ENCODE measurements around the gene SLC6A19. TPM values are rescaled to one million over a fixed set of nuclear protein-coding genes. Genes with fewer than 3 reads are reported as not detected.

Gene SLC6A19
- total and polyA plus RNA-seq, 2 of the 13 experiments (the other 11 are each of a cell fraction or from before 2014, with no cell fraction given) = 0.02 TPM; not detected in 1

DNA sequence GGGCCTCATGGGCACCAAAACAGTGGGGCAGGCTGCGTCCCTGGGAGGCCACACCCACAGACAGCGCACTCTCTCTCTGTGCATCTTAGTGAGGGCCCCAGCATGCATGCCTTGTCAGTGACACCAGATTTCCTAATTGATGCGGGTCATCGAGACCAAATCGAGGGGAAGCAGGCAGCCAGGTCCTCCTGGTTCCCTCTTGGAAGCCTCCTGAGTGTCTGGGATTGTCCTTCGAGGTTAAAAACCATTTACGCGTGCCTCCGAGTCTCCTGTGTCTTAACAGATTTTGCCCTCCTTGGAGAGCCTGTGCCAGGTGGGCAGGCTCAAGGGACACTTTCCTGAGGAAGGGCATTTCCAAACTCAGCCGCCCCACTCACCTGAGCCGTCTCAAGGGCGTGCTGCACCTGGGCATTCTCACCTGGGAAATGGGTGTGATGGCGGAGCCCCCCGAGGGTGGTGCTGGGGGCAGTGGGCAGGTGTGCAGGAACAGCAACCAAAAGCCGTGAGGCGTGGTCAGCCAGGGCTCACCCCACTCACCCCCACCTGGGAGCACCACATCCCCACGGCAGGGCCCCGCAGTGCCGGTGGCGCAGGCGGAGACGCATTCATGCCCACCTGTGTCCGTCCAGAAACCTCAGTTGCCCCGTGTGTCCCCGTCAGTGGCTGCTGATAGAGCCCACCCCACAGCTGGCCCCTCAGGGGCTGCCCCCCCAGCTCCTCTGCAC is 2.7 kb downstream of the SLC6A19 start:
- no peak for ATAC-seq

More for the DNA sequence above, 2.7 kb downstream of the SLC6A19 start:
- Histone ChIP-seq H3K9me3 (ENCODE audit: low read length) (no peaks in the 10 kb centered on the region), H4K20me1 (ENCODE audit: insufficient read depth, low read length) (no peaks in the 10 kb centered on the region), H3K79me2 (ENCODE audit: insufficient read depth, low read length) (no peaks in the 10 kb centered on the region), H3K4me3 (replicated peaks in 1 of 3; ENCODE audit: insufficient read depth in 1 of 3, low read depth in 2 of 3, low read length in 3 of 3) (peak overlapping the region in 1 of 3 experiments; percentile 58; a peak in 1 of 6 replicates), H3K27me3 (ENCODE audit: control insufficient read depth in 1 of 2, insufficient read depth in 2 of 2, low read length in 2 of 2) (peaks cover 14 to 76% of the 10 kb centered on the region in 2 experiments), H3K4me2 (ENCODE audit: low read depth, low read length) (peak overlapping the region; percentile 77), H2AFZ (ENCODE audit: low read length) (no peak overlapping the region), H3K36me3 (replicated peaks in 1 of 2; ENCODE audit: control insufficient read depth in 1 of 2, insufficient read depth in 2 of 2, low read length in 2 of 2) (no peaks in the 10 kb centered on the region), H3K9ac (ENCODE audit: insufficient read depth, low read depth, low read length) (no peak overlapping the region), H3K27ac (ENCODE audit: extremely low read length, insufficient read depth, low read length) (no peak overlapping the region), H3K4me1 (ENCODE audit: insufficient read depth, low read length) (peaks cover 37% of the 10 kb centered on the region)
- 80% methylated on average over 10 of the region's 25 CpGs for WGBS (ENCODE audit: low lambda C conversion rate)
- FAIRE-seq (no peak), DNase-seq (ENCODE audit: low spot score) (no peak)
- TF ChIP-seq TBX2 (CRISPR knock-in tag; IDR thresholded peaks at IDR 0.05; ENCODE audit: borderline replicate concordance) = peak; percentile 18; the same call in 1 of the 2 replicates
- TF ChIP-seq, protein P1, sequence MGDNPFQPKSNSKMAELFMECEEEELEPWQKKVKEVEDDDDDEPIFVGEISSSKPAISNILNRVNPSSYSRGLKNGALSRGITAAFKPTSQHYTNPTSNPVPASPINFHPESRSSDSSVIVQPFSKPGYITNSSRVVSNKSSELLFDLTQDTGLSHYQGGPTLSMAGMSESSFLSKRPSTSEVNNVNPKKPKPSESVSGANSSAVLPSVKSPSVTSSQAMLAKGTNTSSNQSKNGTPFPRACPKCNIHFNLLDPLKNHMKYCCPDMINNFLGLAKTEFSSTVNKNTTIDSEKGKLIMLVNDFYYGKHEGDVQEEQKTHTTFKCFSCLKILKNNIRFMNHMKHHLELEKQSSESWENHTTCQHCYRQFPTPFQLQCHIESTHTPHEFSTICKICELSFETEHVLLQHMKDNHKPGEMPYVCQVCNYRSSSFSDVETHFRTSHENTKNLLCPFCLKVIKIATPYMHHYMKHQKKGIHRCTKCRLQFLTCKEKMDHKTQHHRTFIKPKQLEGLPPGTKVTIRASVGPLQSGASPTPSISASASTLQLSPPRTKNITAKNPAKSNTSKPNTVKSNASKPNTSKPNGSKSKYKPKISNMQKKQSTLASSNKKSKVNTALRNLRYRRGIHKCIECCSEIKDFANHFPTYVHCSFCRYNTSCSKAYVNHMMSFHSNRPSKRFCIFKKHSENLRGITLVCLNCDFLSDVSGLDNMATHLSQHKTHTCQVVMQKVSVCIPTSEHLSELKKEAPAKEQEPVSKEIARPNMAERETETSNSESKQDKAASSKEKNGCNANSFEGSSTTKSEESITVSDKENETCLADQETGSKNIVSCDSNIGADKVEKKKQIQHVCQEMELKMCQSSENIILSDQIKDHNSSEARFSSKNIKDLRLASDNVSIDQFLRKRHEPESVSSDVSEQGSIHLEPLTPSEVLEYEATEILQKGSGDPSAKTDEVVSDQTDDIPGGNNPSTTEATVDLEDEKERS (CRISPR knock-in tag; IDR thresholded peaks at IDR 0.05) = no peak
- no peak for TF ChIP-seq ZNF720 (CRISPR knock-in tag; IDR thresholded peaks at IDR 0.05)
- no peak for TF ChIP-seq MEF2D (CRISPR knock-in tag; IDR thresholded peaks at IDR 0.05)
- TF ChIP-seq, protein P2, sequence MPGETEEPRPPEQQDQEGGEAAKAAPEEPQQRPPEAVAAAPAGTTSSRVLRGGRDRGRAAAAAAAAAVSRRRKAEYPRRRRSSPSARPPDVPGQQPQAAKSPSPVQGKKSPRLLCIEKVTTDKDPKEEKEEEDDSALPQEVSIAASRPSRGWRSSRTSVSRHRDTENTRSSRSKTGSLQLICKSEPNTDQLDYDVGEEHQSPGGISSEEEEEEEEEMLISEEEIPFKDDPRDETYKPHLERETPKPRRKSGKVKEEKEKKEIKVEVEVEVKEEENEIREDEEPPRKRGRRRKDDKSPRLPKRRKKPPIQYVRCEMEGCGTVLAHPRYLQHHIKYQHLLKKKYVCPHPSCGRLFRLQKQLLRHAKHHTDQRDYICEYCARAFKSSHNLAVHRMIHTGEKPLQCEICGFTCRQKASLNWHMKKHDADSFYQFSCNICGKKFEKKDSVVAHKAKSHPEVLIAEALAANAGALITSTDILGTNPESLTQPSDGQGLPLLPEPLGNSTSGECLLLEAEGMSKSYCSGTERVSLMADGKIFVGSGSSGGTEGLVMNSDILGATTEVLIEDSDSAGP (CRISPR knock-in tag; IDR thresholded peaks at IDR 0.05; ENCODE audit: borderline replicate concordance) = 0 out of 2 replicates have a peak, but pooled peaks have one; percentile 17
- TF ChIP-seq MAFG (CRISPR knock-in tag; IDR thresholded peaks at IDR 0.05) = peak; percentile 36; the same call in 1 of the 2 replicates
- TF ChIP-seq STAG1 (CRISPR knock-in tag; IDR thresholded peaks at IDR 0.05) = no peak
- intact Hi-C loops (cut with micrococcal nuclease; ENCODE audit: unreplicated experiment) = loop anchor here (1.0 to 10.0 kb wide), 4 partner anchors 21 to 441 kb away; partner anchors contain the start of gene SLC6A18
- POLR2A ChIA-PET = interaction anchor here (1.0 to 1.6 kb wide), 6 partner anchors 18 to 43 kb away, joined by 3 to 13 read pairs (median 8); no protein-coding TSS in a partner anchor
- CTCF ChIA-PET (ENCODE audit: low intra/inter-chr PET ratio, low total read pairs) = interaction anchor here (2.1 to 2.9 kb wide), 2 partner anchors 30 to 36 kb away, joined by 24 read pairs; no protein-coding TSS in a partner anchor
- in situ Hi-C loops (cut with HindIII; ENCODE audit: extremely low pct_ligation_motif_present, low pct_unique_long_range_greater_than_20kb) = no loop called here
- BruUV-seq (replicated peaks) = no TSS peak

All from HepG2 (cell line).